OCI-LY3 (cell line): ENCODE results near the gene MORF4L2.

Experiments used
- EZH2phosphoT487 ChIP-seq: fragments of 200-600 bp; shearing (Covaris generic); IDR thresholded peaks from 2 replicates; pipeline ENCODE4 v1.6.1; 2018; ENCODE audit warnings: antibody characterized with exemption, mixed run types, low read depth
- TF ChIP-seq, protein P1 (sequence below): fragments of 200-600, 300-600 bp; sonication (generic); IDR thresholded peaks from 2 replicates; pipeline ENCODE4 v1.5.1; 2014; ENCODE audit warnings: antibody characterized with exemption, low read length, low read depth

DNA sequence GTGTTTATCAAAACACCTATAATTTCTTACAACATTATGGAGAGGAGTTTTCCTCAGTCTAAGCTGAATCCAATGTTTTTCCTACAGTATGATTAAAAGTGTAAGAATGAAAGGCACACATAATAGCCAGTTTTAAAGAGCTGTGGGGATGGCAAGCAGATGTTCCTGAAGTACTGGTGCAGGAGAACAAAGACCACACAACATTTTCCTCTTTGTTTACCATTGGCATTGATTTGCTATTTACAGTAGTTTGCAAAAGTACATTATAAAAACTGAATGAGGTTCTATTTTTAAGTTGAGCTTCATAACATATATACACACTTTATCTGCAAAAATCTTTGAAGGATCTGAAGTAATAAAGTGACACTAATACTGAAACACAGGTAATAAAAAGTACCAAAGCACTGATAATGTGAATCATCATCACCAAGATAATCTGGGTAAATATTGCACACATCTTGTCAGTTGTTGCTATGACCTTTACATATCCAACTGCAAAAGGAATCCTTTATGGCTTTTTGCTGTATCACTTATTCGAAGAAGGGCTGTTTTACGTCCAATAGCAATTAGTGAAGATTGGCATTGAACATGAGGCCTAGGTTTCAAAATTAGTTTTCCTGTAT, 35.2 kb downstream of the MORF4L2 start:
- TF ChIP-seq, protein P1, sequence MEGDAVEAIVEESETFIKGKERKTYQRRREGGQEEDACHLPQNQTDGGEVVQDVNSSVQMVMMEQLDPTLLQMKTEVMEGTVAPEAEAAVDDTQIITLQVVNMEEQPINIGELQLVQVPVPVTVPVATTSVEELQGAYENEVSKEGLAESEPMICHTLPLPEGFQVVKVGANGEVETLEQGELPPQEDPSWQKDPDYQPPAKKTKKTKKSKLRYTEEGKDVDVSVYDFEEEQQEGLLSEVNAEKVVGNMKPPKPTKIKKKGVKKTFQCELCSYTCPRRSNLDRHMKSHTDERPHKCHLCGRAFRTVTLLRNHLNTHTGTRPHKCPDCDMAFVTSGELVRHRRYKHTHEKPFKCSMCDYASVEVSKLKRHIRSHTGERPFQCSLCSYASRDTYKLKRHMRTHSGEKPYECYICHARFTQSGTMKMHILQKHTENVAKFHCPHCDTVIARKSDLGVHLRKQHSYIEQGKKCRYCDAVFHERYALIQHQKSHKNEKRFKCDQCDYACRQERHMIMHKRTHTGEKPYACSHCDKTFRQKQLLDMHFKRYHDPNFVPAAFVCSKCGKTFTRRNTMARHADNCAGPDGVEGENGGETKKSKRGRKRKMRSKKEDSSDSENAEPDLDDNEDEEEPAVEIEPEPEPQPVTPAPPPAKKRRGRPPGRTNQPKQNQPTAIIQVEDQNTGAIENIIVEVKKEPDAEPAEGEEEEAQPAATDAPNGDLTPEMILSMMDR, result no peak
- TF ChIP-seq EZH2phosphoT487, result no peak
